Muscle of leg (tissue), 11 donors: ENCODE results near the gene CCDC107. TPM values are rescaled to one million over a fixed set of nuclear protein-coding genes. Genes with fewer than 3 reads are reported as not detected.

Source experiments
- DNase-seq: peaks from one replicate; pipeline ENCODE4 v3.0.0; 2013
- H3K27ac ChIP-seq: one replicate; pipeline ENCODE4 v1.5.1; 2013; ENCODE audit warnings: mild to moderate bottlenecking, low read length, control low read depth
- H3K27me3 ChIP-seq: one replicate; pipeline ENCODE4 v1.6.1; 2013; ENCODE audit warnings: low read length; ENCODE audit not compliant: control insufficient read depth, insufficient read depth
- H3K36me3 ChIP-seq: one replicate; pipeline ENCODE4 v1.6.1; 2013; ENCODE audit warnings: low read length; ENCODE audit not compliant: control insufficient read depth, insufficient read depth
- H3K4me1 ChIP-seq: one replicate; pipeline ENCODE4 v1.6.1; 2013; ENCODE audit warnings: low read length; ENCODE audit not compliant: control insufficient read depth, insufficient read depth
- H3K4me3 ChIP-seq: one replicate; pipeline ENCODE4 v1.5.1; 2013; ENCODE audit warnings: low read length, control low read depth
- H3K9me3 ChIP-seq: replicated peaks from 2 replicates; pipeline ENCODE4 v1.6.1; 2013; ENCODE audit warnings: low read depth, low read length; ENCODE audit not compliant: control insufficient read depth
- WGBS: methylation state at CpG from one replicate; pipeline ENCODE4 v1.1.5; 2013; ENCODE audit warnings: missing lambda C conversion rate; ENCODE audit not compliant: insufficient coverage; 5-methylcytosine and 5-hydroxymethylcytosine counted together
- polyA plus RNA-seq, 8 donors: library from polyadenylated mRNA; unstranded; fragments of 120-200 nt; gene quantifications; one replicate each; pipeline versions ENCODE4 v1.2.1 to v1.2.3, GENCODE V29; 2013; ENCODE audit warnings: inconsistent platforms in 1 of 8, low replicate concordance in 1 of 8; ENCODE audit not compliant: insufficient read length in 8 of 8, insufficient read depth in 1 of 8
- total RNA-seq: library from RNA; stranded (reverse); fragments of 120-200 nt; gene quantifications from one replicate; pipeline ENCODE4 v1.2.4, GENCODE V29; 2013

Gene CCDC107
- total and polyA plus RNA-seq, 9 donors = 14.4 to 23.6 (median 17.3) TPM

DNA sequence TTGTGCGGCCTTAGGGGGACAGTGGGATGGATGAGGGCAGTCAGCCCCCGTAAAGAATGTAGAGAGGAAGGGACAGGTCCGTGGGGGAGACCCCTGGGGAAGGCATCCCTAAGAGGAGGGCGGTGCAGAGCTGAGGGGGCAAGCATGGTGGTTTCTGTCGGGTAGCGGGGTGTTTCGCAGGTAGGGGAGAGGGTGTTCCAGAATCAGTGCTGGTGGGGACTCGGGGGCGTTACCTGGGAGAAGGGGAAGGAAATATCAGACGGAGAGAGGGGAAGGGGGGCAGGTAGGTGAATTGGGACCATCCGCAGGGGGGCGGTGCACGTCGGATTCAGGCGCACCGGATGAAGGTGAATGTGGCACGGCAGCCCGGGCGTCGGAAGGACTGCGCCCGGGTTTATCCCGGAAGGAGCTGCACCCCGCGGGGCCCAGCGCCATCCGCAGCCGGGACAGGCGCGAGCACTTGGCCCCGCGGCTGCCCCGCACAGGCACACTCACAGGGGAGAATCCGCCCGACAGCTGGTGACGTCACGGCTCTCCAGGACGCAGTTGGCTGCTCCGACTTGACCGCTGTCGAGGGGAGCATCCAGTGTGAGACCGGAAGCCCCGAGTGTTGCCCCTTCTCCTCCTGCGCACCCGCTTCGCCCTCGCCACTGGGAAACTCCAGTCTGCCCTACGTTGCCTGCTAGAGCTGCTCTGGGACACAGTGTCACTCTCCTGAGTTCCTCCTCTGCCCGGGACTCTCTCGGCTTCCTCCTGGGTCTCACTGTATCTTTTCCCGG is 41.2 kb upstream of the CCDC107 start:
- peak; percentile 68 for DNase-seq
- peak overlapping the region; percentile 31 for H3K4me3 ChIP-seq
- H3K4me1 ChIP-seq = peaks cover 14% of the 10 kb centered on the region
- no peaks in the 10 kb centered on the region for H3K36me3 ChIP-seq
- 4% methylated on average over 51 of the region's 51 CpGs for WGBS
- H3K27ac ChIP-seq = no peak overlapping the region
- peaks cover 37% of the 10 kb centered on the region for H3K27me3 ChIP-seq
- no peaks in the 10 kb centered on the region for H3K9me3 ChIP-seq

DNA sequence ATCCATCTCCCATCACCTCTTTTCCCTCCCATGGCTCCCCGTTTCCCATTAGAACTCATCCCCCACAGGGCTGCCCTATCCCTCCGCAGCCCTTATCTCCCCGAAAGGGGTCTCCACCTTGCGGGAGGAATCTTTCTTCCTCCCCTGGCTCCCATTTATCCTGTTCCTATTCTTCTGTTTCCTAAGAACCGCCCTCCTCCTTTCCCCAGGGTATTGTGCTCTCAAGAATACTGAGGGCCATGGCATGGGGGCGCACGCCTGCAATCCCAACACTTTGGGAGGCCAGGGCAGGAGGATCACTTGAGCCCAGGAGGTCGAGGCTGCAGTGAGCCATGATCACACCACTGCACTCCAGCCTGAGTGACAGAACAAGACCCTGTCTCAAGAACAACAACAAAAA is 40.5 kb upstream of the CCDC107 start:
- no peak overlapping the region for H3K27ac ChIP-seq
- no peaks in the 10 kb centered on the region for H3K9me3 ChIP-seq
- H3K27me3 ChIP-seq = peaks cover 37% of the 10 kb centered on the region
- no peak for DNase-seq
- H3K4me1 ChIP-seq = peaks cover 14% of the 10 kb centered on the region
- WGBS = 52% methylated on average over 6 of the region's 8 CpGs
- no peaks in the 10 kb centered on the region for H3K36me3 ChIP-seq
- no peak overlapping the region for H3K4me3 ChIP-seq

DNA sequence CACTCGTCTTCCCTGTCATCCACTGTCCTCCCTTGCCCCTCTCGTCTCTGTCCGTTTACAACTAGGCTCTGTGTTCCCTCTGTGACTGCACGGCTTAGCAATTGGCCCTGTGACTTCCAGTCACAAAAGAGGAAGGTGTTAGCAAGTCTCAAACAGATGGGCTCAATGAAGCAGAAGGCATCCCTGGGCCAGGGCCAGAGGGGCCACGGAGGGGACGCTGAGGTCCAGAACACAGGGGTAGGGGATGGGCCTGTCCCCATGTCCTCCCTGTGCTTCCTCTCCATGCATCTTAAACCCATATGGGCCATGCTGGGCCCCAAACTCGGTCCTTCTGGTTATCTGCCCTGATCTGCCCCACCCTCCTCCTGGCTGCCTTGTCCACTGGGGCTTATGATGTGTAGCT is 39.8 kb upstream of the CCDC107 start, which contains the start of gene CD72:
Gene CD72, minus strand, starts transcription at position 89 of the 403 bp plus-strand sequence. CDS start 110 bp downstream, outside the sequence.
- no peak for DNase-seq
- H3K27me3 ChIP-seq = peaks cover 37% of the 10 kb centered on the region
- H3K36me3 ChIP-seq = no peaks in the 10 kb centered on the region
- H3K4me3 ChIP-seq = peak within 1 kb of the TSS; percentile 31
- no peaks in the 10 kb centered on the region for H3K9me3 ChIP-seq
- 58% methylated on average over 6 of the region's 7 CpGs for WGBS
- no peak within 1 kb of the TSS for H3K27ac ChIP-seq
- peaks cover 14% of the 10 kb centered on the region for H3K4me1 ChIP-seq

DNA sequence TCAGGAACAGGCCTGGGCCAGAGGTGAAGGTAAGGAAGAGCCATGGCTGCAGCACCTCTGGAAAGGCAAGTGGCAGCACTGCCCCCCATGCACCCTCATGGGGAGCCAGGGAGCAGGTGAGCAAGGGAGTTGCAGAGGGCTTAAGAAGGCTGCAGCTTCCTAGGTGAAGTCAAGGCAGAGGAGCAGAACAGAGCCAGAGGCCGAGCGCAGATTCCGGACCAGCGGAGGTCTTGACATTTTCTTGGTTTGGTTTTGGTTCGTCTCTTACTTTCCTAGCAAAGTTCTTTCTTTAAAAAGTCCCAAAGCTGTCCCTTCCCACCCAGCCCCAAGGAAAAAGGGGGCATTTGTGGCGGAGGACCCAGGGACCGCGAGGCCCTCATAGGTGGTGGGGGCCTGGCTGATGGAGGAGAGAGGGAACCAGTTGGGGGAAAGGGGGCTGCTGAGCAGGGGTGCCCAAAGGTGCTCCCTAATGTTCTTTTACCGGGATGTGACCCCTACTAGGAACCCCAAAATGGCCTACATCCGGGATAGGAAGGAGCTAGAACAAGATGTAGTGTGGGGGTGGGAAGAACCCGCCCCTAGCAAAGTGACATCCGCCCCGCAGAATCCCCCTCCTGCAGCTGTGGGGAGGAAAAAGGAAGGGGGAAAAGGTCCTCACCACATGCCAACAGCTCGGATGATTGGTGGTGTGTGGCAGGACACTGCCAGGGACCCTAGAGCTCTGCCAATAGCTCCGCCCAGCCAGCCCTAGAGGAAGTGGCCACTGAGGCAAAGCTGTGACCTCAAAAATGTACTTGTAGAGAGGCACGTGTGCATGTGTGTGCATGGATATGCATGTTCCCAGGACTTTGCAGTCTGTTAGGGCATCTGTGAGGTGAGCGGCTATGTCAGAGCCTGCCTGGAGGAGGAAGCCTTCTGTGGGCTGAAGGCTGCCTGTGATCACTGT is 39.0 kb upstream of the CCDC107 start:
- H3K36me3 ChIP-seq = no peaks in the 10 kb centered on the region
- no peak overlapping the region for H3K4me3 ChIP-seq
- H3K27ac ChIP-seq = no peak overlapping the region
- H3K27me3 ChIP-seq = peaks cover 37% of the 10 kb centered on the region
- WGBS = 81% methylated on average over 12 of the region's 17 CpGs
- peaks cover 14% of the 10 kb centered on the region for H3K4me1 ChIP-seq
- no peak for DNase-seq
- no peaks in the 10 kb centered on the region for H3K9me3 ChIP-seq

DNA sequence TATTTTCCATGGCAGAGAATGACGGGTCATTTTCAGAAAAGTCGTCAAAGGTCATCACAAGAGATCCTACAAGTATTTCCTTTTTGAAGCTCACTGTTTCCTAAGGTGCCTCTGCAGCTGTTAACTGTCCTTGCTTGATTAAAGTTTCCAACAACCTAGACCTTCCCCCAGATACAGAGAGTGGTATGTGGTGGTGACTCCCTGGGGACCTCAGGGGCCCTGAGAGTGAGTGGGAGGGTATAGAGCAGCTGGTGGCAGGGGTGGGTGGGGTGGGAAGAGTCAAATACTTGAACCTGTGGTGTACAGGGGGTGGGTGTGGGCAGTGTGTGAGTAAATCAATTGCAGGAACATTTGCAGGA is 38.3 kb upstream of the CCDC107 start:
- H3K4me3 ChIP-seq = no peak overlapping the region
- no peak overlapping the region for H3K27ac ChIP-seq
- H3K36me3 ChIP-seq = no peaks in the 10 kb centered on the region
- no peak for DNase-seq
- WGBS = 45% methylated on average over 2 of the region's 2 CpGs
- peaks cover 14% of the 10 kb centered on the region for H3K4me1 ChIP-seq
- H3K27me3 ChIP-seq = peaks cover 37% of the 10 kb centered on the region
- H3K9me3 ChIP-seq = no peaks in the 10 kb centered on the region

DNA sequence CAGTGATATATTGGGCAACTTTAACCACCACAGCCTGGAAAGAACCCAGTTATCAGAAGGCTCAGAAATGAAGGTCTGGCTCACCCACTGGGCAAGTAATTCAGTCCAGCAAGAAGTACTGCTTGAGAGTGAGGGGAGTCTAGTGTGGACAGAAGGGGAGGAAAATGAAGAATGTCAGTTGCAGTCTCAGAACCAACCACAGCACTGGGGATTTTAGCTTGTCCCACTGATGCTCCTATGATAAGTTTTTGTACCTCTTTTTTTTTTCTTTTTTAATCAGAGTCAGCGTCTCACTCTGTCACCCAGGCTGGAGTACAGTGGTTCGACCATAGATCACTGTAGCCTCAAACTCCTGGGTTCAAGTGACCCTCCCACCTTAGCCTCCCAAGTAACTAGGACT is 30.5 kb upstream of the CCDC107 start:
- Histone ChIP-seq H3K36me3 (no peaks in the 10 kb centered on the region), H3K4me3 (no peak overlapping the region), H3K27ac (no peak overlapping the region), H3K4me1 (no peaks in the 10 kb centered on the region), H3K9me3 (no peaks in the 10 kb centered on the region), H3K27me3 (no peaks in the 10 kb centered on the region)
- WGBS = 75% methylated on average over 1 of the region's 2 CpGs
- DNase-seq = no peak

DNA sequence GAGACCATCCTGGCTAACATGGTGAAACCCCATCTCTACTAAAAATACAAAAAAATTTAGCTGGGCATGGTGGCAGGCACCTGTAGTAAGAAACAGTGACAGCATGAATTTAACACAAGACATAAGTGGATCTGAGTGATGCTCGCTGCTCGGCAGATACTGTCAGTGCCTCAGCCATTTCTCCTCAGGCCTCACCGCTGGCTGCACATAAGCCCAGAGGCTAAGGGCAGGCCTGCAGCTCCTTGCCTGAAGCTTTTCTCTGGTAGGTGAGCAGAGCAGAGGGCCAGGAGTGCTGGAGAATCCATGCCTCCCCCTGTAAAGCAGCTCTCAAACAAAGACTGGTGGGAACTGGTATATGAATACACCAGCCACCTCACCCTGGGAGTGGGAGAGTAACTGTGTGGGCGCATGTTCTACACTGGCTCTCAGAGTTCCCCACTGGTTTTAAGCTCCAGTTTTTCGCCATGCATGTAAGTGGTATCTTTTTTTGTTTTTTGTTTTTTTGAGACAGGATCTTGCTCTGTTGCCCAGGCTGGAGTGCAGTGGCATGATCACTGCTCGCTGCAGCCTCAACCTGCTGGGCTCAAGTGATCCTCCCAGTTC is 29.6 kb upstream of the CCDC107 start:
- Histone ChIP-seq H3K4me1 (no peaks in the 10 kb centered on the region), H3K4me3 (no peak overlapping the region), H3K9me3 (no peaks in the 10 kb centered on the region), H3K27me3 (no peaks in the 10 kb centered on the region), H3K27ac (no peak overlapping the region), H3K36me3 (no peaks in the 10 kb centered on the region)
- no peak for DNase-seq
- WGBS = 81% methylated on average over 4 of the region's 6 CpGs

DNA sequence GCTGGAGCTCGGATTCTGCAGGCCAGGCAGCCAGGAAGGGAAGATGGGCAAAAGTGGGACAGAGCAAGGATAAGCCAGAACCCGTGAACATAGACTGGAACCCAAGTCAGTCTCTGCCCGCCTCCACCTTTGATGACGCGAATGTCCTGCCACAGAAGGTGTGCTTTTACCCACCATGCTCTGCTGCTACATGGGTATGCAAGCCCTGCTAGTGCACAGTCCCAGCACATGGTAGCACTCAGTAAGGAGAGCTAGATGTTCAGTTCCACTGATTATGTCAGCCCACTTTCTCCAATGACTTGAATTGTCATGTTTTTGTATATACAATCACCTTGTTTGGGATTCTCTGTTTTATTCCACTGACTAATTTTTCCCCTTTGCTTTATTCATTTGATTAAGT is 28.5 kb upstream of the CCDC107 start:
- Histone ChIP-seq H3K9me3 (no peaks in the 10 kb centered on the region), H3K36me3 (no peaks in the 10 kb centered on the region), H3K27ac (no peak overlapping the region), H3K27me3 (no peaks in the 10 kb centered on the region), H3K4me3 (no peak overlapping the region), H3K4me1 (no peaks in the 10 kb centered on the region)
- WGBS = 78% methylated on average over 5 of the region's 5 CpGs
- DNase-seq = no peak

DNA sequence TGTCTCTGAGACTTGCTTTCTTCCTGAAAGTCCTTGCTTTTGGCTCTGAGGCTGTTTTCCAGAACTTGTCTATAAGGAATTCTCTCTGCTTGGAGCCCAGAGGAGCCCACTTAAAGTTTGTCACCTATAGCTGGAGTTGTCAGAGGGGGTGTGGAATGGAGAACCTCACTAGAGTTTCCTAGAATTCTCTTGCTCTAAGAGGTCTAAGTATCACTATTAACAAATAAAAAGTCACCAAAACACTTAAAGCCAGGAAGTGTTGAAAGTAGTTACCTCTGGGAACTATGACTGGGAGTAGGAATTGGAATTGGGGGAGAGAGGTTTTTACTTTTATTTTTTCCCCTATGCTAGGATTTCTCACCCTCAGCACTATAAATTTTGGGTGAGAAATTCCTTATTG is 22.4 kb upstream of the CCDC107 start:
- no peak overlapping the region for H3K4me3 ChIP-seq
- H3K4me1 ChIP-seq = no peaks in the 10 kb centered on the region
- H3K36me3 ChIP-seq = no peaks in the 10 kb centered on the region
- DNase-seq = no peak
- H3K9me3 ChIP-seq = no peaks in the 10 kb centered on the region
- no peaks in the 10 kb centered on the region for H3K27me3 ChIP-seq
- H3K27ac ChIP-seq = no peak overlapping the region
